Measurements from ENCODE around the gene PADI3.

The PADI3 gene

DNA sequence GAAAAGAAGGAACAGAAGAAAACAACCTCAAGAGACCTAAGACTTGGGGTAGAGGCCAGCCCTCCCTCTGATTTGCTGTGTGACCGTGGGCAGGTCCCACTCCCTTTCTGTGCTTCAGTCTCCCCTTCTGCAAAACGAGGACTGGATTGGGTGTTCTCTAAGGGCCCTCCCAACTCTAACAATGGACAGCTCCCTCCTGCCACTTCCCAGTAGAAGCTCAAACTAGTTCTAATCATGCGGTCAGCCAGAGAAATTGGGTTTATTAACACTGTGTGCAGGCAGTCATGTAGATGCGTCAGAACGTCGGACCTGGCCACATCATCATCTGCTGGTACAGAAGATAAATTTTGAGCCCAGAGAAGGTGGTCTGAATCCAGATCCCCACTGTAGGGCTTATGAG is 57.5 kb downstream of the PADI3 start:
- TF ChIP-seq FOXP2 (optimal IDR thresholded peaks at IDR 0.05; ENCODE audit: borderline replicate concordance, extremely low read depth, extremely low read length, insufficient read depth), result no peak
- TF ChIP-seq REST (IDR thresholded peaks at IDR 0.05; ENCODE audit: insufficient read depth in 1 of 2, low read depth in 2 of 2, low read length in 2 of 2), result peak in 1 of 2 experiments; percentile 71; a peak in 1 of 4 replicates

DNA sequence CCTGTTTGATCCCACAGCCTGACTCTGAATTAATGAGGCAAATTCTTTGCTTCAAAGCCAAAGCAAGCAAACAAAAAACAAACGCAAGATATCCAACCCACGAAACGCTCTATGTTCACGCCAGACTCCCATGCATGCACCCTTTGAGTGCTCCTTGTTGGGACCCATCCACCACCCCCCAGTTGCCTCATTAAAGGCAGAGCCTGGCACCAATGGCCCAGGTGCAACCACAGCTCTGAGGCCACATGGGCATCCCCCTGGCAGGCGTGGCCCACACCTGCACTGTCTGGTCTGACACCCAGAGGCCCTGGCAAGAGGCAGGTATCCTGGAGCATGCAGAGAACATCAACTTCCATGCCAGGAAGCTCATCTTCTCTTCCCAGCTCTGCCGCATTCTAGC is 58.0 kb downstream of the PADI3 start:
- TF ChIP-seq POLR2AphosphoS5 (IDR thresholded peaks at IDR 0.05; ENCODE audit: low read depth, low read length) (no peak), TAF1 (IDR thresholded peaks at IDR 0.05; ENCODE audit: borderline replicate concordance, insufficient read depth, low read length) (no peak), SIN3A (IDR thresholded peaks at IDR 0.05; ENCODE audit: borderline replicate concordance, insufficient read depth, low read length) (no peak), FOXP2 (optimal IDR thresholded peaks at IDR 0.05; ENCODE audit: borderline replicate concordance, extremely low read depth, extremely low read length, insufficient read depth) (no peak), REST (IDR thresholded peaks at IDR 0.05; ENCODE audit: insufficient read depth in 1 of 2, low read depth in 2 of 2, low read length in 2 of 2) (no peak)

DNA sequence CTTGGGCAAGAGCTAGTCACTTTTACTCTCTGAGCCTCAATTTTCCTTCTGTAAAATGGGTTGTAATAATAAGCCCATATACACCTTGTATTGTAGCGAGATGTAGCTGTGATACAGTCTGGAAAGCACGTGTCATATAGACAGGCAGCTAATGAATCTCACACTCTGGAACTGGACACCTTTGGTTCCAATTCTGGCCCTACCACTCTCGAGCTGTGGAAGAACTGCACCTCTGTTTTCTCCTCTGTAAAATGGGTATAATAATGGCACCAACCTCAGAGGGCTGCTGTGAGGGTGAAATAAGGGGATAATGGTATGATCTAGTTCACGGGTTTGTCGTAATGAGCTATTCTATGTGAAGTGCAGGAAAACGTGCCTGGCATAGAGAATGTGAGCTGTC is 58.4 kb downstream of the PADI3 start:
- TF ChIP-seq POLR2AphosphoS5 (IDR thresholded peaks at IDR 0.05; ENCODE audit: low read depth, low read length) (no peak), REST (IDR thresholded peaks at IDR 0.05; ENCODE audit: insufficient read depth in 1 of 2, low read depth in 2 of 2, low read length in 2 of 2) (no peak), FOXP2 (optimal IDR thresholded peaks at IDR 0.05; ENCODE audit: borderline replicate concordance, extremely low read depth, extremely low read length, insufficient read depth) (no peak), SIN3A (IDR thresholded peaks at IDR 0.05; ENCODE audit: borderline replicate concordance, insufficient read depth, low read length) (no peak), TAF1 (IDR thresholded peaks at IDR 0.05; ENCODE audit: borderline replicate concordance, insufficient read depth, low read length) (no peak)

DNA sequence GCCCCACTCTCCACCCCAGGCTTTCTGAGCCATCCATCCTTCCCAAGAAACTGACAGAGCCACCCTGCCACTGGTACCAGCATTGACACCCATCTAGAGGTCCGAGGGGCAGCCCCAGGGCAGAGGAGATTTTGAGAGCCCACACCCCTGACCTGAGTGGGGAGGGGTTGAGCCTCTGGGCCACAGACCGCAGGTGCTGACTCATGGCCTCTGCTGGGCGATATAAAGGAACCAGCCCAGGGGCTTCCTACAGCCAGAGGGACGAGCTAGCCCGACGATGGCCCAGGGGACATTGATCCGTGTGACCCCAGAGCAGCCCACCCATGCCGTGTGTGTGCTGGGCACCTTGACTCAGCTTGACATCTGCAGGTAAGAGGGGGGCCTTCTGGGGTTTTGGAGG is 59.0 kb downstream of the PADI3 start, which contains the start of gene PADI4:
Gene PADI4, plus strand, starts transcription at position 252 of the 400 bp plus-strand sequence. Its CDS starts 26 bp downstream, at position 278.
- no peak for TF ChIP-seq SIN3A (IDR thresholded peaks at IDR 0.05; ENCODE audit: borderline replicate concordance, insufficient read depth, low read length)
- TF ChIP-seq FOXP2 (optimal IDR thresholded peaks at IDR 0.05; ENCODE audit: borderline replicate concordance, extremely low read depth, extremely low read length, insufficient read depth), result no peak
- no peak for TF ChIP-seq POLR2AphosphoS5 (IDR thresholded peaks at IDR 0.05; ENCODE audit: low read depth, low read length)
- no peak for TF ChIP-seq REST (IDR thresholded peaks at IDR 0.05; ENCODE audit: insufficient read depth in 1 of 2, low read depth in 2 of 2, low read length in 2 of 2)
- no peak for TF ChIP-seq TAF1 (IDR thresholded peaks at IDR 0.05; ENCODE audit: borderline replicate concordance, insufficient read depth, low read length)

DNA sequence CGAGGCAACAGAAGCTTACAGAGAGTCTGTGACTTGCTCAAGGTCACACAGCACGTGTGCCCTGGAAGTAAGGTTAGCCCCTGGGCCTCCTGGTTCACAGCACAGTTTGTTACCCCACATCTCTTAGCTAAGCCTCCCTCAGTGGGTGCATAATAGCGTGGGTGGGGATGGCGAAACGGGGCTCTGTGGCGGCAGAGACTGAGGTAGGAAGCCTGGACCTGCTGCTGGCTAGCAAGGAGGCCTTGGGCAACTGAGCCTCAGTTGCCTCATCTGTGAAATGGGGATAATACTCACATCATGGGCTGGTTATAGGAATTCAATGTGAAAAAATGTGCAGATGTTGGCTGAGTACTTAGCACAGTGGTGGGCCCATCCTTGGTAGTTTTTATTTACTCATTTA is 59.7 kb downstream of the PADI3 start:
- TF ChIP-seq FOXP2 (optimal IDR thresholded peaks at IDR 0.05; ENCODE audit: borderline replicate concordance, extremely low read depth, extremely low read length, insufficient read depth) (no peak), TAF1 (IDR thresholded peaks at IDR 0.05; ENCODE audit: borderline replicate concordance, insufficient read depth, low read length) (no peak), SIN3A (IDR thresholded peaks at IDR 0.05; ENCODE audit: borderline replicate concordance, insufficient read depth, low read length) (no peak), REST (IDR thresholded peaks at IDR 0.05; ENCODE audit: insufficient read depth in 1 of 2, low read depth in 2 of 2, low read length in 2 of 2) (no peak), POLR2AphosphoS5 (IDR thresholded peaks at IDR 0.05; ENCODE audit: low read depth, low read length) (no peak)

Measured in PFSK-1 (cell line).